ENCODE measurements around the gene IPCEF1. TPM values are rescaled to one million over a fixed set of nuclear protein-coding genes. Genes with fewer than 3 reads are reported as not detected.

Gene IPCEF1
- total and polyA plus RNA-seq, 2 donors (not counting 3 experiments of a cell fraction or from before 2014, with no cell fraction given), result 0.01 to 0.51 TPM

DNA sequence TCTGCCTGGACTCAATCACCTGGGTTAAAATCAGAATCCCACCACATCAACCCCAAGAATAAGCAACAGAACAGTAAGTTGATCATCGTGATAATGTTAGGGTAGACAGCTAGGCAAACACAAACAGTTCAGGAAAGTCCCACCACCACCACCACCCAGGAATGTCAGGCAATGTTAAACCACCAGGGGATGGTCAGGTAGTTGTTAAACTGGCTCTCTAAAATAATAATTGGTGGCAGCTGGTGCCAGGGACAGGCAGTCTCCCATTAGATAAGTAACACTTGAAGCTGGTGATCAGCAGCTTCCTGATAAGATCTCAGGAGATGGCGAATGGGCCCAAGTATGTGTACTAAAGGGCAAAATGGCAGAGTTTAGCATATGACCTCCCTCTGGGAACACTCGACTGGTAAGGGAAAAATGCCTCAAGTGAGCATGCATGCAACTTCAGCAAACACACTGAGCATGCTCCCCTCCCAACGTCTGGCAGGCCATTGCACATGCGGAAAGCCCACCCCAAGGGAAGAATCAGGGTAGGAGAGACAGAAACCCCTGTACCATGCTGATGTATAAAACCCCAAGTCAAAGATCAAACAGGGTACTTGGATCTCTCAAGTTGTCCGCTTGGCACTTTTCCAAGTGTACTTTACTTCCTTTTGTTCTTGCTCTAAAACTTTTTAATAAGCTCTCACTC, 66.6 kb downstream of the IPCEF1 start:
- POLR2A ChIA-PET, result no interaction called here
- no peak for DNase-seq (ENCODE audit: low read depth, low spot score)
- intact Hi-C loops (cut with micrococcal nuclease), result loop anchor here (5.0 kb wide), 1 partner anchor 362 kb away; no protein-coding TSS in a partner anchor

More for the DNA sequence above, 66.6 kb downstream of the IPCEF1 start:
- no peak for FAIRE-seq
- Histone ChIP-seq H3K9me1 (replicated peaks; ENCODE audit: control insufficient read depth, extremely low read depth, insufficient read depth, low read length) (no peaks in the 10 kb centered on the region), H3K27me3 (ENCODE audit: control insufficient read depth in 2 of 2, insufficient read depth in 2 of 2, low read length in 2 of 2) (no peaks in the 10 kb centered on the region), H3K9me3 (replicated peaks; ENCODE audit: control insufficient read depth, insufficient read depth, low read length) (no peaks in the 10 kb centered on the region), H2AFZ (ENCODE audit: low read depth, low read length) (no peak overlapping the region), H3K27ac (ENCODE audit: insufficient read depth, low read depth, low read length) (no peak overlapping the region), H3K9ac (replicated peaks; ENCODE audit: extremely low read depth, insufficient read depth, low read length) (no peak overlapping the region), H3K79me2 (ENCODE audit: control insufficient read depth, insufficient read depth, low read length) (no peaks in the 10 kb centered on the region), H3K36me3 (ENCODE audit: control insufficient read depth in 2 of 2, extremely low read depth in 1 of 2, insufficient read depth in 2 of 2, low read length in 2 of 2) (no peaks in the 10 kb centered on the region), H3K4me1 (ENCODE audit: control insufficient read depth, extremely low read depth, insufficient read depth, low read length) (peaks cover 18% of the 10 kb centered on the region), H4K20me1 (replicated peaks; ENCODE audit: control insufficient read depth, extremely low read depth, insufficient read depth, low read length) (no peaks in the 10 kb centered on the region), H3K4me2 (ENCODE audit: insufficient read depth, low read length) (no peak overlapping the region), H3K4me3 (replicated peaks in 1 of 3; ENCODE audit: insufficient read depth in 1 of 3, low read depth in 1 of 3, low read length in 3 of 3) (no peak overlapping the region)
- dilution Hi-C loops (cut with MboI; ENCODE audit: extremely low pct_ligation_motif_present, low sequenced_read_pairs), result no loop called here
- BruUV-seq (replicated peaks), result no TSS peak
- no peak for TF ChIP-seq MYC (IDR thresholded peaks at IDR 0.05; ENCODE audit: low read depth, low read length)
- TF ChIP-seq JUN (IDR thresholded peaks at IDR 0.05; ENCODE audit: borderline replicate concordance, insufficient read depth, insufficient read length, low read depth), result no peak
- no peak for TF ChIP-seq FOS (IDR thresholded peaks at IDR 0.05; ENCODE audit: borderline replicate concordance, insufficient read depth, low read length)
- TF ChIP-seq POLR2A (IDR thresholded peaks at IDR 0.05; ENCODE audit: low read depth, low read length), result no peak
- TF ChIP-seq, protein P1, sequence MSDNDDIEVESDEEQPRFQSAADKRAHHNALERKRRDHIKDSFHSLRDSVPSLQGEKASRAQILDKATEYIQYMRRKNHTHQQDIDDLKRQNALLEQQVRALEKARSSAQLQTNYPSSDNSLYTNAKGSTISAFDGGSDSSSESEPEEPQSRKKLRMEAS (IDR thresholded peaks at IDR 0.05; ENCODE audit: insufficient read depth, insufficient read length), result no peak
- TF ChIP-seq GATA2 (IDR thresholded peaks at IDR 0.05; ENCODE audit: insufficient read depth, insufficient read length, low read depth, low read length), result no peak
- TF ChIP-seq EZH2 (IDR thresholded peaks at IDR 0.05; ENCODE audit: borderline replicate concordance, low read depth, low read length, severe bottlenecking), result no peak
- TF ChIP-seq POLR2AphosphoS5 (IDR thresholded peaks at IDR 0.05; ENCODE audit: insufficient read depth, low read depth, low read length), result no peak
- TF ChIP-seq, protein P2, sequence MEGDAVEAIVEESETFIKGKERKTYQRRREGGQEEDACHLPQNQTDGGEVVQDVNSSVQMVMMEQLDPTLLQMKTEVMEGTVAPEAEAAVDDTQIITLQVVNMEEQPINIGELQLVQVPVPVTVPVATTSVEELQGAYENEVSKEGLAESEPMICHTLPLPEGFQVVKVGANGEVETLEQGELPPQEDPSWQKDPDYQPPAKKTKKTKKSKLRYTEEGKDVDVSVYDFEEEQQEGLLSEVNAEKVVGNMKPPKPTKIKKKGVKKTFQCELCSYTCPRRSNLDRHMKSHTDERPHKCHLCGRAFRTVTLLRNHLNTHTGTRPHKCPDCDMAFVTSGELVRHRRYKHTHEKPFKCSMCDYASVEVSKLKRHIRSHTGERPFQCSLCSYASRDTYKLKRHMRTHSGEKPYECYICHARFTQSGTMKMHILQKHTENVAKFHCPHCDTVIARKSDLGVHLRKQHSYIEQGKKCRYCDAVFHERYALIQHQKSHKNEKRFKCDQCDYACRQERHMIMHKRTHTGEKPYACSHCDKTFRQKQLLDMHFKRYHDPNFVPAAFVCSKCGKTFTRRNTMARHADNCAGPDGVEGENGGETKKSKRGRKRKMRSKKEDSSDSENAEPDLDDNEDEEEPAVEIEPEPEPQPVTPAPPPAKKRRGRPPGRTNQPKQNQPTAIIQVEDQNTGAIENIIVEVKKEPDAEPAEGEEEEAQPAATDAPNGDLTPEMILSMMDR (IDR thresholded peaks at IDR 0.05; ENCODE audit: extremely low read depth in 1 of 2, insufficient read depth in 1 of 2, low read depth in 1 of 2, low read length in 2 of 2), result no peak
- CTCF ChIA-PET, result interaction anchor here (1.5 kb wide), 1 partner anchor 12 kb away, joined by 4 read pairs; no protein-coding TSS in a partner anchor
